ENCODE results near the gene APH1A. TPM values are rescaled to one million over a fixed set of nuclear protein-coding genes. Genes with fewer than 3 reads are reported as not detected.
A peak's percentile ranks its signal among the peaks of the same experiment; 100 is the strongest.

Gene APH1A
- total and polyA plus RNA-seq, 2 of the 13 experiments (the other 11 are each of a cell fraction or from before 2014, with no cell fraction given), result 114 to 130 TPM

- TF ChIP-seq REST (IDR thresholded peaks at IDR 0.05; ENCODE audit: borderline replicate concordance in 1 of 2, low read depth in 1 of 2, low read length in 2 of 2) (peak in 1 of 2 experiments; percentile 39; a peak in 1 of 4 replicates), NR2F1 (CRISPR knock-in tag; IDR thresholded peaks at IDR 0.05) (0 out of 4 replicates have a peak, but pooled peaks of 1 of the 2 experiments have one; percentile 8), ZNF143 (CRISPR knock-in tag; IDR thresholded peaks at IDR 0.05) (peak; percentile 95), DRAP1 (CRISPR knock-in tag; IDR thresholded peaks at IDR 0.05) (peak; percentile 33), RXRA (CRISPR knock-in tag; IDR thresholded peaks at IDR 0.05) (peak; percentile 55; the same call in 1 of the 2 replicates), TBX3 (IDR thresholded peaks at IDR 0.05; ENCODE audit: borderline replicate concordance) (peak; percentile 39; the same call in 1 of the 2 replicates), ZNF3 (CRISPR knock-in tag; IDR thresholded peaks at IDR 0.05) (no peak), SIX1 (CRISPR knock-in tag; IDR thresholded peaks at IDR 0.05; ENCODE audit: borderline replicate concordance) (no peak), ZNF547 (CRISPR knock-in tag; IDR thresholded peaks at IDR 0.05) (no peak), ZBTB33 (CRISPR knock-in tag; IDR thresholded peaks at IDR 0.05) (no peak), ATRX (CRISPR knock-in tag; IDR thresholded peaks at IDR 0.05; ENCODE audit: borderline replicate concordance) (no peak), ZNF615 (CRISPR knock-in tag; IDR thresholded peaks at IDR 0.05; ENCODE audit: borderline replicate concordance) (no peak), ZNF724P (CRISPR knock-in tag; IDR thresholded peaks at IDR 0.05; ENCODE audit: borderline replicate concordance) (no peak), RORA (CRISPR knock-in tag; IDR thresholded peaks at IDR 0.05) (no peak)
- TF ChIP-seq, protein P1, sequence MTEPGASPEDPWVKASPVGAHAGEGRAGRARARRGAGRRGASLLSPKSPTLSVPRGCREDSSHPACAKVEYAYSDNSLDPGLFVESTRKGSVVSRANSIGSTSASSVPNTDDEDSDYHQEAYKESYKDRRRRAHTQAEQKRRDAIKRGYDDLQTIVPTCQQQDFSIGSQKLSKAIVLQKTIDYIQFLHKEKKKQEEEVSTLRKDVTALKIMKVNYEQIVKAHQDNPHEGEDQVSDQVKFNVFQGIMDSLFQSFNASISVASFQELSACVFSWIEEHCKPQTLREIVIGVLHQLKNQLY (CRISPR knock-in tag; IDR thresholded peaks at IDR 0.05), result no peak
- TF ChIP-seq, protein P2, sequence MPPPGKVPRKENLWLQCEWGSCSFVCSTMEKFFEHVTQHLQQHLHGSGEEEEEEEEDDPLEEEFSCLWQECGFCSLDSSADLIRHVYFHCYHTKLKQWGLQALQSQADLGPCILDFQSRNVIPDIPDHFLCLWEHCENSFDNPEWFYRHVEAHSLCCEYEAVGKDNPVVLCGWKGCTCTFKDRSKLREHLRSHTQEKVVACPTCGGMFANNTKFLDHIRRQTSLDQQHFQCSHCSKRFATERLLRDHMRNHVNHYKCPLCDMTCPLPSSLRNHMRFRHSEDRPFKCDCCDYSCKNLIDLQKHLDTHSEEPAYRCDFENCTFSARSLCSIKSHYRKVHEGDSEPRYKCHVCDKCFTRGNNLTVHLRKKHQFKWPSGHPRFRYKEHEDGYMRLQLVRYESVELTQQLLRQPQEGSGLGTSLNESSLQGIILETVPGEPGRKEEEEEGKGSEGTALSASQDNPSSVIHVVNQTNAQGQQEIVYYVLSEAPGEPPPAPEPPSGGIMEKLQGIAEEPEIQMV (CRISPR knock-in tag; IDR thresholded peaks at IDR 0.05; ENCODE audit: low read depth), result no peak
- TF ChIP-seq, protein P3, sequence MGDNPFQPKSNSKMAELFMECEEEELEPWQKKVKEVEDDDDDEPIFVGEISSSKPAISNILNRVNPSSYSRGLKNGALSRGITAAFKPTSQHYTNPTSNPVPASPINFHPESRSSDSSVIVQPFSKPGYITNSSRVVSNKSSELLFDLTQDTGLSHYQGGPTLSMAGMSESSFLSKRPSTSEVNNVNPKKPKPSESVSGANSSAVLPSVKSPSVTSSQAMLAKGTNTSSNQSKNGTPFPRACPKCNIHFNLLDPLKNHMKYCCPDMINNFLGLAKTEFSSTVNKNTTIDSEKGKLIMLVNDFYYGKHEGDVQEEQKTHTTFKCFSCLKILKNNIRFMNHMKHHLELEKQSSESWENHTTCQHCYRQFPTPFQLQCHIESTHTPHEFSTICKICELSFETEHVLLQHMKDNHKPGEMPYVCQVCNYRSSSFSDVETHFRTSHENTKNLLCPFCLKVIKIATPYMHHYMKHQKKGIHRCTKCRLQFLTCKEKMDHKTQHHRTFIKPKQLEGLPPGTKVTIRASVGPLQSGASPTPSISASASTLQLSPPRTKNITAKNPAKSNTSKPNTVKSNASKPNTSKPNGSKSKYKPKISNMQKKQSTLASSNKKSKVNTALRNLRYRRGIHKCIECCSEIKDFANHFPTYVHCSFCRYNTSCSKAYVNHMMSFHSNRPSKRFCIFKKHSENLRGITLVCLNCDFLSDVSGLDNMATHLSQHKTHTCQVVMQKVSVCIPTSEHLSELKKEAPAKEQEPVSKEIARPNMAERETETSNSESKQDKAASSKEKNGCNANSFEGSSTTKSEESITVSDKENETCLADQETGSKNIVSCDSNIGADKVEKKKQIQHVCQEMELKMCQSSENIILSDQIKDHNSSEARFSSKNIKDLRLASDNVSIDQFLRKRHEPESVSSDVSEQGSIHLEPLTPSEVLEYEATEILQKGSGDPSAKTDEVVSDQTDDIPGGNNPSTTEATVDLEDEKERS (CRISPR knock-in tag; IDR thresholded peaks at IDR 0.05), result no peak
These were observed at the start of gene APH1A (continued) for GRCh38 chr1:150268705-150269403.

All from HepG2 (cell line).